SKM-1 (cell line): ENCODE measurements around the gene TVP23C.
"Not testable (repeated sequence)": the region's sequence is repeated elsewhere in the genome, so short reads cannot be mapped to it uniquely, and the experiment has no call there.

ENCODE experiments used
- DNase-seq: peaks from one replicate; lab custom pipeline; 2025; ENCODE audit not compliant: unreplicated experiment; lab: John Stamatoyannopoulos, UW

TVP23C gene

GRCh38 chr17:15526292-15527218 lies 36.7 kb downstream of the TVP23C start:
- not testable (repeated sequence) for DNase-seq

DNA sequence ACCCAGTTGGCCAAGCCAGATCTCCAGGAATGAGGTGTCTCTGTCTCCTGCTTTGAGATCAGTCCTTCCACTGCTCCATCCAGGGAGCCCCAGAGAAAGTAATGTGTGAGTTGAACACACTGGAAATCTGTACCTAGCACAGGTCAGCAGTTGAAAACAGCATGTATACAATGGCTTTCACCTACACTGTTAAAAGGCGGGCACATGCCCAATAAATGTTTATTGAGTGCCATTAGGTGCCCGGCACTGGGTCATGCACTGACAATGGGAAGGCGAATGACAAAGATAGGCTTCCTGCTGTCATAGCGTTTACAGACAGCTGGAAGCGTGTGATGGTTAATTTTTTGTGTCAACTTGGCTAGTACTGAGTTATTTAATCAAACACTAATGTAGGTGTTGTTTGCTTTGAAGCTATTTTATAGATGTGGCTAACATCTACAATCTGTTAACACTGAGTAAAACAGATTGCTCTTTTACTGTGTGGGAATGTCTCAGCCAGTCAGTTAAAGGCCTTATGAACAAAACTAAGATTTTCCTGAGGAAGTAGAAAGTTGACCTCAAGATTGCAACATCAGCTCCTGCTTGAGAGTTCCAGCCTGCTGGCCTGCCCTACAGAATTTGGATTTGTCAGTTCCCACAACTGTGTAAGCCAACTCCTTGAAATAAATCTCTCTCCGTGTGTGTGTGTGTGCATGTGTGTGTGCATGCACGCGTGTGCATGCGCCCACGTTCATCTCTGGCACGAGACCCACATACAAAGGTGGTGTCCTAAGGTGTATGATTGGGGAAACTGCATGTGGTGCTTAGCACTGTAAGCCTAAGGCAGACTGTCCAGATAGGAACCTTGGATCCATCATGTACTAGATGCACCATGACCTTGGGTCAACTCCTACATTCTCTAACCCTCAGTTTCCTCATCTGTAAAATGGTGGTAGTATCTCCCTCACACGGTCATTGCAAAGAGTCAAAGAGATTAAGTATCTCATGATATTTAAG lies 38.0 kb downstream of the TVP23C start:
- not testable (repeated sequence) for DNase-seq

- DNase-seq, result no peak
Measured at GRCh38 chr17:15516150-15516549, 47.1 kb downstream of the TVP23C start.

DNA sequence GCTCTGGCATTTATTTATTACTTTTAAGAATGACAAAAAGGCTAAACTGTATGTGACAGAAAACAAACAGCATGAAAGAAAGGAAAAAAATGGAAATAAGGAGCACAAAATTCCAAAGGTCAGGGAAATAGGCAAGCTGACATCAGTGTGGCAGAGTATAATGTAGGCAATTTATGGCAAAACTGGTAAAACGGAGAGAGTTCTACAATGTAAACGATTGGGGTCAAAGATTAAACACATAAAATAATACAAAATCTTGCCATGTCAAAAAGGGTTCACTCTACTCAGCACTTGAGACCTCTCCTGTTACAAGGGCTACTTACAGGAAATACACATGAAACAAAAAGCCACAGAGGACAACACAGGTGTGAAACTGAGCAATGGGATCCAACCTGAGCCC lies 48.8 kb downstream of the TVP23C start:
- no peak for DNase-seq

DNA sequence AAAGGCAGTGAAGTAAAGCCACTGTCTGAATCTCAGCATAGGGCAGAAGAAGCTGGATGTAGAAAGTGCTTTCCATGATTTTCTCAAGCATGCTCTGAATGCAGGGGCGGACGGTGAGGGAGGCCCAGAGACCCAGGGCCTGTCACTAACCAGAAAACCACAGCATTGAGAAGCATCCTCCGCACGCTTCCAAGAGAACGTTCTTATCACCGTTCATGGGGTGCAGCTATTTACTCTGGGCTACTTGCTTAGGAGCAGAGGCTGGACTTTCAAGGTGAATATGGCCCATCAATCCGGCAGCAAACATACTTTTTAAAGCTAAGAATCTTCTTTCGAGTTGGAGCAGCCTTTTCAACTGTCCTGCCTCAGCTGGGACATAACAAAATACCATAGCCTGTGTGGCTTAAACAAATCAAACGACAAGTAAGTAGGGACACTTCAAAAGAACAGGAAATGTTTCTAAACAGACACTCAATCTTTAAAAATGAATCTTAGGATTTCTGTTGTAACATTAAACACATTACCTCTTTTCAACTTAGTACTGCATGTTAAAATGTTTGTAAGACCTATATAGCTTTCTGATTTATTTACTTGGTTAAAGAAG lies 49.3 kb downstream of the TVP23C start:
- no peak for DNase-seq

DNA sequence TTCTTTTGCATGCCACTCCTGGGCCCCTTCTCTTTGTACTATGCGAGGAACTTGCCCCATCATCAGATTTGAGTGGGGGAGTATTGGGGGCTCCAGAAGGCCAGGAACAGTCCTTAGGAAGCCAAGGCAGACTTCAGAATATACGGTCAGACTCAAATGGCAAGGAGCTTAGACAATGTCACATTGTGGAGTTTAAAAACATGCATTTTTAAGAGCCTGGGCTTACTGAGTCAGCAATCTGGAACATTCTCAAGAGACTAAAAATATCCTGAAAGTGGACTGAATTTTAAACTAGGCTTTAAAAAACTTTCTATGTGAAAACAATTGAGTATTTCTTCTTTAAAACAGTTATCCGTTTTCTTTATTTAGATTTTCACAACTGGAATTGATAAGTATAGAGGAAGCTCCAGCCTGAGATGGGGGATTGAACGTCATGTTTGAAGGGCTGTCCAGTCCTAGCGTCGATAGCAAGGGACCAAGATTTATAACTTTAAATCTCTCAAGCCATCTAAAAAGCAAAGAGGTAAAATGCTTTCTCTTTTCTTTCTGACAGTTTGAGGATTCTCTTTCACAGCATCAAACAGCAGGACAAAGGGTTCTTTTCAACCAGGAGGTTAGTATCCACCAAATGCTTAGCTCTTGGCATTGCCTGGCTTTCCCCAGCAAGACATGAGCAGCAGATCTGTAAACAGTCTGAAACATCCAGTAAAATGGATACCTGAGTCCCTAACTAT lies 50.1 kb downstream of the TVP23C start:
- DNase-seq, result no peak

DNA sequence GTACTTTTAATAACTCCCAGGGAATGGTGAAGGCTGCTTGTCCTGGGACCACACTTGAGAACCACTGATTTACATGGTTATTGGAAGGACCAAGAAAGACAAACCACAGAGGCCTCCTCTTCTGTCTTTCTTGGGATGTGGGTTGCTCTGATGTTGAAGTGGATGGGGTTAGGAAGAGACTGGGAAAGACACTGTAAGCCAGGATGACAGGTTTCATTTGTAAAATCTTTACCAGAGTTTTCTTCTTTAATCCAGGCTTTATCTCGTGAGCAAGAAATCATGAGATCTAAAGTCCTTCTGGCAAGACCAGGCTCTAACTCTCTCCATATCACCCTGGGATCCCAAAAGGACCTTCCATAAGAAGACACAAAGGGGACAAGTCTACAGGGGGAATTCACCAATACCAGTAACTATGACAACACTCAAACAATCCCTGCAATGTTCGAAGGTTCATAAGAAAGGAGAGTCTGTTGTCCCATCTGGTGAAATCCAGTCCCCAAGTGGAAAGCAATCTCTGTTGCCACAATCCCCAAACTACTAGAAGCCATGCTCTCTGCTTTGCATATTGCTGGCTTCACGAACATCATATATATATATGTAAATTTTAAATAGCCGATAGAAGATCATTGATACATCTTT lies 51.1 kb downstream of the TVP23C start:
- no peak for DNase-seq

- no peak for DNase-seq
Measured at GRCh38 chr17:15511142-15511541, 52.1 kb downstream of the TVP23C start.

DNA sequence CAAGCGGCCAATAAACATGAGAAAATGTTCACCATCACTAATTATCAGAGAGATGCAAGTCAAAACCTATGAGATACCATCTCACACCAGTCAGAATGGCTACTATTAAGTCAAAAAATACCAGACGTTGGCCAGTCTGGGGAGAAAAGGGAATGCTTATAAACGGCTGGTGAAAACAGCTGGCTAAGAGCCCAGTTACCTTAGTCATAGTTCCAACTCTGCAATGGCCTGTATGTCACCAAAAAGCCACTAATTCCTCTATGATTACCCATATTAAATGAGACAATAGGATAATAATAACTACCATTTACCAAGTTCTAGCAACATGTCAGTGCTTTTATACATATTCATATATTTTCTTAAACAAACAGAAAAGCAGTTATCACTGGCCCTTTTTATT lies 52.9 kb downstream of the TVP23C start:
- no peak for DNase-seq

GRCh38 chr17:15509095-15509494 lies 54.2 kb downstream of the TVP23C start:
- no peak for DNase-seq

- DNase-seq, result no peak
Measured at GRCh38 chr17:15508466-15508865, 54.8 kb downstream of the TVP23C start.

DNA sequence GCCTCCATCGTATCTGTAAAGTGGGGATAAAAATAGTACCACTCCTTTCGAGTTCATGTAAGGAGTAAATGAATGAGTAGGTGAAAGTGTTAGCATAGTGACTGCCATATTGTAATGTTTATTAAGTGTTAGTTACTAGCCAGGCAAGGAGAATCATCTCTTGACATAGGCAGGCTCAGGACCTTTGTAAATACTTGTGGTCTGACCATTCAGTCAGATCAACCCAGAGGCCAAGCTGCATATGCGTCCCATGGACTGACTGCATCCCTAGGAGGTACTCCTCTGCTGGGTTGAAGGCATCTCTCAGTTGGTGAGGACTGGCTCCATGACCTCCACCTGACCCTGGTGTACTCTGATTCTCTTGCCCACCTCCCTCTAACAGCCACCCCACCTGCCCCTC lies 55.4 kb downstream of the TVP23C start:
- no peak for DNase-seq

- no peak for DNase-seq
Measured at GRCh38 chr17:15507001-15507400, 56.3 kb downstream of the TVP23C start.

GRCh38 chr17:15505708-15506107 lies 57.6 kb downstream of the TVP23C start:
- not testable (repeated sequence) for DNase-seq

GRCh38 chr17:15503731-15504130 lies 59.6 kb downstream of the TVP23C start:
- no peak for DNase-seq

DNA sequence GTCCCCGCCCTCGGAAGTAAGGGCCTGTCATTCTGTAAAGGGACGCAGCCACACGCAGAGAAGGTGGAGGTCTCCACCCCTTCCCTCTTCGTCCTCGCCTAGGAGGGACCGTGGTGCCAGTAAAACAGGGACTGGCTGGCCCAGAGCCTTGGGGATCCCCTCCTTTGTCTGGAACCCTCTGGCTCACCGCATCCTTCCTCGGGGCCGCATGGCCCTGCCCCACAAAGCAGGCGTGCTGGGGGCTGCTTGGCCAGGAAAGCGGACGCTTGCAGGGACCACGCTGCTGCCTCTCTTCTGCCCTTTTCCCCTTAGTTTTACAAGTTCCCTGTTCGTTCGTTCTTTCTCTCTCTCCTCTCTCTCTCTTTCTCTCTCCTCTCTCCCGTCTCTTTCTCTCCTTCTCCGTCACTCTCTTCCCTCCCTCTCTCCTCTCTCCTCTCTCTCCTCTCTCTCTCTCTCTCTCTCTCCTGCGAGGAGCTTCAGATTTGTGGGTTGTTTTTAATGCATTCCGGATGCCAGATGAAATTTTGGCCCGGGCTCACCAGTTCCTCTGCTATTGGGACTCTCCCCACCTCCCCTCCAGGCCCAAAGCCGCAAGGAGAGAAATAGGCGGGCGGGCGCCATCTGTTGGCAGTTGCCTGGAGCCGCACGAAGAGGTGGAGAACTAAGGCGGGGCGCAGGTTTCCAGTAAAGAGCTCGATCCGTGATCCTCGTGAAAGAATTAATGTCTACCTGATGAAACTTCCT lies 60.7 kb downstream of the TVP23C start:
- peak; percentile 40 for DNase-seq

GRCh38 chr17:15501793-15502192 lies 61.5 kb downstream of the TVP23C start:
- DNase-seq, result no peak

DNA sequence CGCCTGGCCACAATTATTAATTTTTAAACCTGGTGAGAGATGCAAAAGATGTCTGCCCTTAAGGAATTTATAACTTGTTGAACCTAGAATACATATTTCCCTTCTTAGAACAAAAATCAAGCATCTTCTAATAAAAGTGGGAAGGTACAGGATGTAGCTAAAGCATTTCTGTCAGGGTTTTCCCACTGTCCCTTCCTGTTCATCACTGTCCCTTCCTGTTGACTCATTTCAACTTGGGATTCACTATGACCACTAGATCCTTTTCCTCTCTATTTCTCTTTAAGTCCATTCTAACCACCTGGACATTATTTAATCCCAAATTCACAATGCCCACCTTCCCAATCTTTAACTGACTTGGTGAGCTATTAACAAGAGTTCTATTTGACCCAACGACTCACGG lies 62.0 kb downstream of the TVP23C start:
- DNase-seq, result no peak

DNA sequence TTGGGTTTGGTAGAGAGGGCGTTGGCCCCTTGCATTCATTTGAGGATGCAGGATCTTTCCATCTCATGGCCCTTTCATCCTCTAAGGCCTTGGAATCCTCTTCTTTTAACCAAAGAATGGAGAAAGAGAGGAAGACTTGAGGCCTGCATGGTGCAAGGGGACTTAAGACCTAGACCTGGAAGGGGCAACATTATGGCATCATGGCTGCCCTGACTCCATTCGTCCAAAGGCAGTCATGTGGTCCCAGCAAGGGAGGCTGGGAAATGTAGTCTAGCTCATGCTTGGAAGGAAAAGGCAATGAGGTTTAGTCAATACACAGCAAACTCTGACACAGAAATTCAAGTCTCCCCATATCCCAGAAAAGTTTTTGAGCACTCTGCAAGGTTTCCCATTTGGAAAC lies 65.2 kb downstream of the TVP23C start:
- DNase-seq, result no peak
